ENCODE data around the gene NFE2L3.

NFE2L3 gene

DNA sequence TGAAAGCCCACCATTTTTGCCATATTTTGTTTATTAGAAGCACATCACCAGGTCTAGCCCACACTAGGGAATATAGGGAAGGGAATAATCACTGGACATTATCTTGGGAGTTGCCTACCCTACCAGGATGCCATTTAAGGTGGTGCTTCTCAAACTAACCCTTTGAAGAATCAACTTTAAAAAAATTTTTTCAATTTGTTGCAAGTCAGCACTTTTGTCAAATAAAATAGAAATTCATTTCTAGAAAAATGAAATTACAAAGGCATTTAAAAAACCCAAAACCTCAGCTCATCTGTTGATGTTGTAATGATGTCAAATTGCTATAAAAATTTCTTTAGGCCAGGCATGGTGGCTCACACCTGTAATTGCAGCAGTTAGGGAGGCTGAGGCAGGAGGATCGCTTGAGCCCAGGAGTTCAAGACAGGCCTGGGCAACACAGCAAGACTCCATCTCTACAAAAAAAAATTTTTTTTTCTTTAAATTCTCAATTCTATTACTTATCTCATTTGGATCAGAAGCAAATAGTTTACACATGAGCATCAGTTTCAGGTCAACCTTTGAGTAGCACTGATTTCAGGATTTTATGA, 2.5 kb upstream of the NFE2L3 start:
- TF ChIP-seq, protein P1, sequence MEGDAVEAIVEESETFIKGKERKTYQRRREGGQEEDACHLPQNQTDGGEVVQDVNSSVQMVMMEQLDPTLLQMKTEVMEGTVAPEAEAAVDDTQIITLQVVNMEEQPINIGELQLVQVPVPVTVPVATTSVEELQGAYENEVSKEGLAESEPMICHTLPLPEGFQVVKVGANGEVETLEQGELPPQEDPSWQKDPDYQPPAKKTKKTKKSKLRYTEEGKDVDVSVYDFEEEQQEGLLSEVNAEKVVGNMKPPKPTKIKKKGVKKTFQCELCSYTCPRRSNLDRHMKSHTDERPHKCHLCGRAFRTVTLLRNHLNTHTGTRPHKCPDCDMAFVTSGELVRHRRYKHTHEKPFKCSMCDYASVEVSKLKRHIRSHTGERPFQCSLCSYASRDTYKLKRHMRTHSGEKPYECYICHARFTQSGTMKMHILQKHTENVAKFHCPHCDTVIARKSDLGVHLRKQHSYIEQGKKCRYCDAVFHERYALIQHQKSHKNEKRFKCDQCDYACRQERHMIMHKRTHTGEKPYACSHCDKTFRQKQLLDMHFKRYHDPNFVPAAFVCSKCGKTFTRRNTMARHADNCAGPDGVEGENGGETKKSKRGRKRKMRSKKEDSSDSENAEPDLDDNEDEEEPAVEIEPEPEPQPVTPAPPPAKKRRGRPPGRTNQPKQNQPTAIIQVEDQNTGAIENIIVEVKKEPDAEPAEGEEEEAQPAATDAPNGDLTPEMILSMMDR (conservative IDR thresholded peaks at IDR 0.05): no peak
- TF ChIP-seq ZFX (IDR thresholded peaks at IDR 0.05): no peak

DNA sequence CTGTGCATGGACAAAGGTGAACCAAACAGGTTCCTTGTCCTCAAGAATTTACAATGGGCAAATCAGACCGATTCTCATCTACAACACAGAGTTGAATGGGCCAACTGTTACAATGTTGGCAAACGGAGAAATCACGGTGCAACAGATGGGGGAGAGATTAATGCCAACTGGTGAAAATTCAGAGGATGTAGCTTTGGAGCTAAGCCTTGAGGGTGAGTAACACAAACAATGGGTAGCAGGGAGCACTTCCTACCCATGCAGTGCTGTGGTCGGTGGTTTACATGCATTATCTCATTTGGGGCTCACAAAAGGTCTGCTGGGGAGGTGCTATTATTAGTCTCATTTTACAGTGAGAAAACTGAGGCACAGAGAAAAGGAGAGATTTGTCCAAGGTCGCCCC, 902 bp upstream of the NFE2L3 start:
- TF ChIP-seq, protein P1 (conservative IDR thresholded peaks at IDR 0.05): no peak
- no peak for TF ChIP-seq ZFX (IDR thresholded peaks at IDR 0.05)

More for the DNA sequence above, 2.5 kb upstream of the NFE2L3 start:
- H3K27ac ChIP-seq: no peak overlapping the region

DNA sequence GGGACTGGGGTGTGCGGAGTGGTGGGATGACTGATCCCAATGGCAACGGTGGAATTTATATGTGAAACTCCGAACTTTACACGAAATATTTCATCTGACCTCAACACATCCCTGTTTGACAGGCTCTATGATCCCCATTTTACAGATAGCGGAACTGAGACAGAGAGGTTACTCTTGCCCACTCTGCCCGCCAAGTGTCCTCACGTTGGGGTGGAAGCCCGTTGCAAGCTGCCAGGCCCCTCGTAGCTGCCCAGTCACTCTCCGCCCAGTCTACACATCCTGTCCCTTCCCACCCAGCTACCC, 397 bp upstream of the NFE2L3 start:
- no peak for TF ChIP-seq ZFX (IDR thresholded peaks at IDR 0.05)
- peak overlapping the region; percentile 61 for H3K27ac ChIP-seq

More for the DNA sequence above, 902 bp upstream of the NFE2L3 start:
- no peak overlapping the region for H3K27ac ChIP-seq

DNA sequence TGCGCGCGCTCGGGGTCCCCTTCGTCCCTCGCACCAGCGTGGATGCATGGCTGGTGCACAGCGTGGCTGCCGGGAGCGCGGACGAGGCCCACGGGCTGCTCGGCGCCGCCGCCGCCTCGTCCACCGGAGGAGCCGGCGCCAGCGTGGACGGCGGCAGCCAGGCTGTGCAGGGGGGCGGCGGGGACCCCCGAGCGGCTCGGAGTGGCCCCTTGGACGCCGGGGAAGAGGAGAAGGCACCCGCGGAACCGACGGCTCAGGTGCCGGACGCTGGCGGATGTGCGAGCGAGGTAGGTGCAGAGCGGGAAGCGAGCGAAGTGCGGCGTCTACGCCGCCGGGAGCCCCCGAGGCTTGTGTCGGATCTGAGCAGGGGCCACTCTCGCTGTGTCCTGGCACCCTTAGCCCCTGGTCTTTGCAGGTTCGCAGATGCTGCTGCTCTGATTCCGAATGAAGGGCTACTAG, 813 bp downstream of the NFE2L3 start:
- H3K27ac ChIP-seq: peak overlapping the region; percentile 61

DNA sequence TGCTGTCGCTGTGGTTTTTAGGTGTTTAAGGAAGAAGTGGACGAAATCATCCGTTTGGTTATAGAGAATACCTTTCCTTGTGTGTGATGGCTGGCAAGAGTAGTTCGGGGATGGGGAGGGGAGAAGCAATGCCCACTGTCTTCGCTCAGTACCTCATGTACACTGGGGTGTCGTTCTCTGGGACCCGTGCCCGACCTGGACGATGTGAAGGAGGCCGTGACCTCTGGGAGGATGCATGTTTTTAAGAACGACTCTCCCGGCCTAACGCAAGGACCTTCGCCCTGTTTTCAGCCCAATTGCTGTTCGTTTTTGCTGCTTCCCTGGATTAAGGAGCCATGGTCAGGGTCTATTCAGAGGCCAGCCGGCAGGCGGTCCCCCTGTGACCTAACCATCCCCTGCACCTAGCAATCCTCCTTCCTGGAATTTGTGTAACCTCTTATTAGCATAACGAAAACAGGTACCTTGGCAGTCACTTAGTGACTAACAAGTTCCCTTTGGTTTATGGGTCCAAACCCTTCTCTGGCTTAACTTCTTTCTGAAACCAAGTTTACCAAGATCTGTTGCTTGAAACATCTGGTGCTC, 1.3 kb downstream of the NFE2L3 start:
- no peak overlapping the region for H3K27ac ChIP-seq
- TF ChIP-seq ZFX (IDR thresholded peaks at IDR 0.05): no peak
- TF ChIP-seq, protein P1 (conservative IDR thresholded peaks at IDR 0.05): no peak

DNA sequence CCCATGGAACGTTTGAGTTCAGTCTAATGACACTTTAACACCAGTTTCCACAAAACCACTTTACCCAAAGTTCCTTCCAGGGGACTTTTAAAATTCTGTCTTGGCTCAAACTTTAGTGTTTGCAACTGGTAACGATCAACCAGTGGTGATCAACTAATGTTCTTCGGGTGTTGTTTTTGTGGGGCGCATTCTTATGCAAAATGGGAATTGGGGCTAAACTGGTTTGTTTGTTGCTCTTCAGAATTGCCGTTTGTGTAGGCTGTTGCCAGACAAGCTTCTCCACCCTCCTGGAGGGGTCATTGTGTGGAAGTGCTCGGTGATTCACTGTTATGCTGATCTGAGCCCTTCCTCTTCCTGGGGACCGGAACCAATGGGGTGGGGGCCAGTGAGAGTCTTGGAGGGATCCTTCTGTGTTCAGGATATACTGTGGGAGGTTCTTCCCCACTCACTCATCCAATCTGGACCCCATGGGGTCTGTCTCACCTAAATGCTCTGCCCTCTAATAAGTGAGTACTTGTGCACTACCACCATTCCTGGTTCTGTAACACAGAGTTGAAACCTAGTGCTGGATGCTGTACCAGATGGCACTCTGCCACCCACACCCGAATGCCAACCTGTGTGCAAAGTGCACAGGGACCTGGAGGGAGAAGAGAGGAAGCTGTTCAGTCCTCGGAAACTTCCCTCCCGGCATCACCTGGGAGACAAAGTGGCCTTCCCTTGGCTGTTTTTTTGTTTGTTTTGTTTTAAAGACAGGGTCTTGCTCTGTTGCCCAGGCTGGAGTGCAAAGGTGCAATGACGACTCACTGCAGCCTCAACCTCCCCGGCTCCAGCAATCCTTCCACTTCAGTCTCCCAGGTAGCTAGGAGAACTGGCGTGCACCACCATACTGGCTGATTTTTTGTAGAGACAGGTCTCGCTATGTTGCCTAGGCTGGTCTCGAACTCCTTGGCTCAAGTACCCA, 2.1 kb downstream of the NFE2L3 start:
- TF ChIP-seq, protein P1 (conservative IDR thresholded peaks at IDR 0.05): no peak
- no peak for TF ChIP-seq ZFX (IDR thresholded peaks at IDR 0.05)
- H3K27ac ChIP-seq: no peak overlapping the region

DNA sequence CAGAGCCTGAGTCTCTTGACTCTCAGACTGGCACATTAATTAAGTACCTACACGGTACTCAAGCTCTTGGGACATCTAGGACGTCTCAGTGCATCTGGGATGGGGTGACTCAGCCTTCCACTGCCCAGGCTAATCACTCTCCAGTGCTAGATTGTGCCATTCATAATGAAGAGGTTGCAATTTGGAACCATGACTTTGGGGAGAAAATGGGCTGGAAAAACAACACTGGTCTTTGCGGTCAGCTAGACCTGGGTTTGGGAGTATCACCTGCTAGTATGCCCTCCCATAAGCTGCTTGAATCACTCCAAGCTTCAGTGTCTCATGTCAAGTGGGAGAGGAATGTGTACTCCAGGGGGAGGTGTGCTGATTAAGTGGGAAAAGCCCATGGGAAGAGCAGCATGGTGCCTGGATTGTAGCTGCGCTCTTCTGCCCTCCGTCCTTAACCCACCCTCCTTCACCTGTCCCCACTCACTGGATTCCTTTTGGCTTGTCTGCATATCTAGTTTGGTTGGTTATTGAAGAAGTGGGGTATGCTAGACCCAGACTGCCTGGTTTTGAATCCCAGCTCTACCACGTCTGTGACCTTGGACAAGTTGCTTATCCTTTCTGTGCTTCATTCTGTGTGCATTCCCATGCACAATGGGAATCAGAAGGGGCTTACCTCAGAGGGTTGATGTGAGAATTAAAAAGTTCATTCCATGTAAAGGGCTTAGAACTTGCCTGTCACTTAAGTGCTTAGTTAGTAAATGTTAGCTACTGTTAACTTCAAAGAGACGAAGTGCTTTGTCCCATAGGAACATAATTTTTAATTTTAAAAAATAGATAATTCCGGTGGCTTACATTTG, 3.8 kb downstream of the NFE2L3 start:
- no peak for TF ChIP-seq ZFX (IDR thresholded peaks at IDR 0.05)
- TF ChIP-seq, protein P1 (conservative IDR thresholded peaks at IDR 0.05): no peak
- no peak overlapping the region for H3K27ac ChIP-seq

Measured in C4-2B (cell line).